SK-N-SH (cell line): Measurements from ENCODE around the gene SF3A2. TPM values are rescaled to one million over a fixed set of nuclear protein-coding genes. Genes with fewer than 3 reads are reported as not detected.

Source experiments
- CTCF ChIA-PET: fragments of 300-600, 350-600 bp; formaldehyde crosslinking; extraction: SDS; loops from one replicate; lab custom pipeline; 2021; lab: Yijun Ruan, JAX
- POLR2A ChIA-PET: fragments of 350-600 bp; sonication (Branson Sonifier 250); formaldehyde crosslinking; extraction: SDS; loops from one replicate; lab custom pipeline; 2020; ENCODE audit warnings: antibody characterized with exemption, inconsistent platforms; lab: Yijun Ruan, JAX
- DNase-seq: peaks from one replicate; pipeline ENCODE4 v3.0.0; 2012
- H2AFZ ChIP-seq: fragments of 200-600 bp; sonication (generic); 2 replicates; pipeline ENCODE4 v1.8.1; 2016; ENCODE audit warnings: antibody characterized with exemption, mild to moderate bottlenecking, low read depth
- H3F3A ChIP-seq: fragments of 200-600 bp; sonication (generic); replicated peaks from 2 replicates; pipeline ENCODE3; 2016; ENCODE audit warnings: antibody characterized with exemption, mild to moderate bottlenecking; ENCODE audit not compliant: insufficient read depth
- H3K27ac ChIP-seq, 2 experiments: fragments of 200-500 bp in 1 of 2; fragments of 200-600 bp in 1 of 2; sonication (Bioruptor generic) in 1 of 2; sonication (generic), shearing (Covaris generic) in 1 of 2; 2 replicates each; pipeline versions ENCODE4 v1.5.1 to v1.6.1; 2014 to 2016; ENCODE audit warnings: low read depth in 2 of 2, inconsistent platforms in 1 of 2, low read length in 1 of 2, mild to moderate bottlenecking in 1 of 2, mixed read lengths in 1 of 2
- H3K27me3 ChIP-seq: fragments of 200-600 bp; sonication (generic), shearing (Covaris generic); 2 replicates; pipeline ENCODE4 v1.6.1; 2016; ENCODE audit warnings: mixed run types; ENCODE audit not compliant: insufficient read depth
- H3K36me3 ChIP-seq, 2 experiments: fragments of 200-500 bp in 1 of 2; fragments of 200-600 bp in 1 of 2; sonication (Bioruptor generic) in 1 of 2; sonication (generic) in 1 of 2; replicated peaks in 1 of 2; 2 replicates each; pipeline versions ENCODE3 to v1.5.1; 2014 to 2016; ENCODE audit warnings: low read length in 1 of 2, mild to moderate bottlenecking in 1 of 2; ENCODE audit not compliant: insufficient read depth in 2 of 2, control insufficient read depth in 1 of 2
- H3K4me1 ChIP-seq, 2 experiments: fragments of 200-500 bp in 1 of 2; fragments of 200-600 bp in 1 of 2; sonication (Bioruptor generic) in 1 of 2; sonication (generic), shearing (Covaris generic) in 1 of 2; 2 replicates each; pipeline versions ENCODE4 v1.5.1 to v1.6.1; 2014 to 2016; ENCODE audit warnings: low read depth in 1 of 2, low read length in 1 of 2, mixed run types in 1 of 2; ENCODE audit not compliant: insufficient read depth in 2 of 2, control insufficient read depth in 1 of 2
- H3K4me2 ChIP-seq: fragments of 200-600 bp; sonication (generic), shearing (Covaris generic); 2 replicates; pipeline ENCODE4 v1.6.1; 2017; ENCODE audit warnings: mixed run types
- H3K4me3 ChIP-seq, 2 experiments: fragments of 200-500 bp in 1 of 2; fragments of 200-600 bp in 1 of 2; sonication (Bioruptor generic) in 1 of 2; sonication (generic), shearing (Covaris generic) in 1 of 2; 2 replicates each; pipeline versions ENCODE4 v1.5.1 to v1.8.1; 2014 to 2016; ENCODE audit warnings: low read depth in 2 of 2, inconsistent platforms in 1 of 2, low read length in 1 of 2, mild to moderate bottlenecking in 1 of 2, mixed read lengths in 1 of 2, moderate library complexity in 1 of 2
- H3K79me2 ChIP-seq: fragments of 200-600 bp; sonication (generic); 2 replicates; pipeline ENCODE4 v1.8.1; 2017; ENCODE audit warnings: mild to moderate bottlenecking; ENCODE audit not compliant: insufficient read depth
- H3K9ac ChIP-seq: fragments of 200-600 bp; sonication (generic); 2 replicates; pipeline ENCODE4 v1.6.1; 2017; ENCODE audit warnings: mixed run types
- H3K9me2 ChIP-seq: fragments of 200-600 bp; sonication (generic); 2 replicates; pipeline ENCODE4 v1.6.1; 2017; ENCODE audit warnings: mixed run types
- H3K9me3 ChIP-seq: fragments of 200-600 bp; sonication (generic); 2 replicates; pipeline ENCODE4 v1.6.1; 2017; ENCODE audit warnings: mixed run types, mild to moderate bottlenecking, moderate library complexity
- H4K20me1 ChIP-seq: fragments of 200-600 bp; sonication (generic); 2 replicates; pipeline ENCODE4 v1.6.1; 2017; ENCODE audit warnings: mild to moderate bottlenecking, mixed run types; ENCODE audit not compliant: insufficient read depth
- EP300 ChIP-seq, 2 experiments: IDR thresholded peaks; 2 replicates each; pipeline versions ENCODE4 v1.4.0 to v1.6.1; 2012; ENCODE audit warnings: borderline replicate concordance in 1 of 2, low read depth in 1 of 2, low read length in 1 of 2
- EZH2phosphoT487 ChIP-seq: fragments of 200-600 bp; sonication (generic); IDR thresholded peaks from 2 replicates; pipeline ENCODE4 v1.6.1; 2017; ENCODE audit warnings: low read depth, mixed run types, mild to moderate bottlenecking, antibody characterized with exemption, moderate library complexity, borderline replicate concordance
- GABPA ChIP-seq: IDR thresholded peaks from 2 replicates; pipeline ENCODE4 v1.4.0; 2012; ENCODE audit warnings: low read depth, mild to moderate bottlenecking
- GATA2 ChIP-seq: sonication (generic); formaldehyde crosslinking; IDR thresholded peaks from 2 replicates; pipeline ENCODE4 v1.5.0; 2020; ENCODE audit warnings: mild to moderate bottlenecking, missing genetic modification reagents
- NFIC ChIP-seq: IDR thresholded peaks from 2 replicates; pipeline ENCODE4 v1.4.0; 2012; ENCODE audit warnings: borderline replicate concordance
- RFX5 ChIP-seq: IDR thresholded peaks from 2 replicates; pipeline ENCODE4 v1.6.1; 2012; ENCODE audit warnings: mild to moderate bottlenecking, improper control_type of control experiment, low read length
- RXRA ChIP-seq: IDR thresholded peaks from 2 replicates; pipeline ENCODE4 v1.4.0; 2012; ENCODE audit warnings: low read depth, mild to moderate bottlenecking, borderline replicate concordance
- SMC3 ChIP-seq: IDR thresholded peaks from 2 replicates; pipeline ENCODE4 v1.6.1; 2012; ENCODE audit warnings: low read depth, low read length, improper control_type of control experiment
- TEAD4 ChIP-seq: IDR thresholded peaks from 2 replicates; pipeline ENCODE4 v1.4.0; 2012; ENCODE audit warnings: mild to moderate bottlenecking, borderline replicate concordance; ENCODE audit not compliant: insufficient read depth
- YY1 ChIP-seq: IDR thresholded peaks from 2 replicates; pipeline ENCODE4 v1.4.0; 2012; ENCODE audit warnings: low read depth, mild to moderate bottlenecking
- WGBS: methylation state at CpG from one replicate; pipeline ENCODE4 v1.1.6; 2017; ENCODE audit warnings: low lambda C conversion rate; 5-methylcytosine and 5-hydroxymethylcytosine counted together
- polyA plus RNA-seq, 3 experiments: library from polyadenylated mRNA; depleted of rRNA; stranded (reverse); fragments of >200 nt; gene quantifications; 2 replicates each; pipeline ENCODE4 v1.2.3, GENCODE V29; 2012
- TF ChIP-seq, protein P1 (sequence below): fragments of 200-600 bp; sonication (generic); IDR thresholded peaks from 2 replicates; pipeline ENCODE4 v1.6.1; 2017; ENCODE audit warnings: antibody characterized with exemption, mild to moderate bottlenecking, moderate library complexity
- TF ChIP-seq, protein P2 (sequence below): fragments of 150-350 bp; IDR thresholded peaks from 2 replicates; pipeline ENCODE4 v1.6.1; 2017; ENCODE audit warnings: antibody characterized with exemption, low read length, low read depth, borderline replicate concordance
- TF ChIP-seq, protein P3 (sequence below): IDR thresholded peaks from 2 replicates; pipeline ENCODE4; 2012
- TF ChIP-seq, protein P4 (sequence below): fragments of 150-350 bp; IDR thresholded peaks from 2 replicates; pipeline ENCODE4 v1.6.1; 2016; ENCODE audit warnings: mild to moderate bottlenecking, low read depth, low read length

The SF3A2 gene
- polyA plus RNA-seq, 1 of the 3 experiments (the other 2 are of a cell fraction) = 55.8 TPM

DNA sequence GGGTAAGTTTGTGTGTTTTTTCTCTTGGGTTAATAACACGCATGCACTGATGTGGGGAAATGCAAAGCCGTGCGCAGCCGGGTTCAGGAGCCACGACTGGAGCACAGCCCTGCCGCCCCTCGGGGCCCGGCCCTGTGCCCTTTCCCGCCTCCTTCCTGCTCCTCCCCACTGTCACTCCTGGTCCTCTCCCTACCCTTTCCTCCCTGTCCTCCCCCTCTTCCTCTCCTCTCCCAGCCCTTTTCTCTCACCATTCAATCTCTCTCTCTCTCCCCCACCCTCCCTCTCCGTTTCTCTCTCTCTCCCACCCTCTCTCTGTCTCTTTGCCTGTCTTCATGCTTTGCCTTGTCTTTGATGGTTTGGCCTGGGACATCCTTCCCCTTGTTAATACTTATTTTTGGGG, 27.6 kb upstream of the SF3A2 start:
- WGBS = 93% methylated on average over 10 of the region's 10 CpGs
- DNase-seq = no peak
- Histone ChIP-seq H3K9me2 (no peaks in the 10 kb centered on the region), H3K9ac (no peak overlapping the region), H3K9me3 (no peaks in the 10 kb centered on the region), H3K27me3 (no peaks in the 10 kb centered on the region), H3K4me2 (no peak overlapping the region), H3K4me3 (no peak overlapping the region), H3K36me3 (peaks cover 8 to 58% of the 10 kb centered on the region in 2 experiments), H2AFZ (no peak overlapping the region), H3K4me1 (no peaks in the 10 kb centered on the region), H3K79me2 (0 out of 2 replicates have a peak, but pooled peaks cover 7% of the 10 kb centered on the region), H3K27ac (no peak overlapping the region), H4K20me1 (no peaks in the 10 kb centered on the region), H3F3A (no peaks in the 10 kb centered on the region)
- POLR2A ChIA-PET = interaction anchor here (0.6 kb wide), 1 partner anchor 175 kb away, joined by 3 read pairs; no protein-coding TSS in a partner anchor
- CTCF ChIA-PET = interaction anchor here (0.6 to 0.7 kb wide), 2 partner anchors 37 to 53 kb away, joined by 3 read pairs; no protein-coding TSS in a partner anchor
- TF ChIP-seq EZH2phosphoT487 (no peak), NFIC (no peak), RFX5 (no peak), YY1 (no peak), EP300 (IDR thresholded peaks at IDR 0.05; ENCODE audit: borderline replicate concordance in 1 of 2, low read depth in 1 of 2, low read length in 1 of 2) (no peak), GATA2 (CRISPR knock-in tag) (no peak), GABPA (no peak), TEAD4 (no peak), RXRA (no peak), SMC3 (no peak)
- TF ChIP-seq, protein P1, sequence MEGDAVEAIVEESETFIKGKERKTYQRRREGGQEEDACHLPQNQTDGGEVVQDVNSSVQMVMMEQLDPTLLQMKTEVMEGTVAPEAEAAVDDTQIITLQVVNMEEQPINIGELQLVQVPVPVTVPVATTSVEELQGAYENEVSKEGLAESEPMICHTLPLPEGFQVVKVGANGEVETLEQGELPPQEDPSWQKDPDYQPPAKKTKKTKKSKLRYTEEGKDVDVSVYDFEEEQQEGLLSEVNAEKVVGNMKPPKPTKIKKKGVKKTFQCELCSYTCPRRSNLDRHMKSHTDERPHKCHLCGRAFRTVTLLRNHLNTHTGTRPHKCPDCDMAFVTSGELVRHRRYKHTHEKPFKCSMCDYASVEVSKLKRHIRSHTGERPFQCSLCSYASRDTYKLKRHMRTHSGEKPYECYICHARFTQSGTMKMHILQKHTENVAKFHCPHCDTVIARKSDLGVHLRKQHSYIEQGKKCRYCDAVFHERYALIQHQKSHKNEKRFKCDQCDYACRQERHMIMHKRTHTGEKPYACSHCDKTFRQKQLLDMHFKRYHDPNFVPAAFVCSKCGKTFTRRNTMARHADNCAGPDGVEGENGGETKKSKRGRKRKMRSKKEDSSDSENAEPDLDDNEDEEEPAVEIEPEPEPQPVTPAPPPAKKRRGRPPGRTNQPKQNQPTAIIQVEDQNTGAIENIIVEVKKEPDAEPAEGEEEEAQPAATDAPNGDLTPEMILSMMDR = no peak
- TF ChIP-seq, protein P2, sequence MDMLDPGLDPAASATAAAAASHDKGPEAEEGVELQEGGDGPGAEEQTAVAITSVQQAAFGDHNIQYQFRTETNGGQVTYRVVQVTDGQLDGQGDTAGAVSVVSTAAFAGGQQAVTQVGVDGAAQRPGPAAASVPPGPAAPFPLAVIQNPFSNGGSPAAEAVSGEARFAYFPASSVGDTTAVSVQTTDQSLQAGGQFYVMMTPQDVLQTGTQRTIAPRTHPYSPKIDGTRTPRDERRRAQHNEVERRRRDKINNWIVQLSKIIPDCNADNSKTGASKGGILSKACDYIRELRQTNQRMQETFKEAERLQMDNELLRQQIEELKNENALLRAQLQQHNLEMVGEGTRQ = no peak
- TF ChIP-seq, protein P3, sequence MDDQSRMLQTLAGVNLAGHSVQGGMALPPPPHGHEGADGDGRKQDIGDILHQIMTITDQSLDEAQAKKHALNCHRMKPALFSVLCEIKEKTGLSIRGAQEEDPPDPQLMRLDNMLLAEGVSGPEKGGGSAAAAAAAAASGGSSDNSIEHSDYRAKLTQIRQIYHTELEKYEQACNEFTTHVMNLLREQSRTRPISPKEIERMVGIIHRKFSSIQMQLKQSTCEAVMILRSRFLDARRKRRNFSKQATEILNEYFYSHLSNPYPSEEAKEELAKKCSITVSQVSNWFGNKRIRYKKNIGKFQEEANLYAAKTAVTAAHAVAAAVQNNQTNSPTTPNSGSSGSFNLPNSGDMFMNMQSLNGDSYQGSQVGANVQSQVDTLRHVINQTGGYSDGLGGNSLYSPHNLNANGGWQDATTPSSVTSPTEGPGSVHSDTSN = no peak
- TF ChIP-seq, protein P4, sequence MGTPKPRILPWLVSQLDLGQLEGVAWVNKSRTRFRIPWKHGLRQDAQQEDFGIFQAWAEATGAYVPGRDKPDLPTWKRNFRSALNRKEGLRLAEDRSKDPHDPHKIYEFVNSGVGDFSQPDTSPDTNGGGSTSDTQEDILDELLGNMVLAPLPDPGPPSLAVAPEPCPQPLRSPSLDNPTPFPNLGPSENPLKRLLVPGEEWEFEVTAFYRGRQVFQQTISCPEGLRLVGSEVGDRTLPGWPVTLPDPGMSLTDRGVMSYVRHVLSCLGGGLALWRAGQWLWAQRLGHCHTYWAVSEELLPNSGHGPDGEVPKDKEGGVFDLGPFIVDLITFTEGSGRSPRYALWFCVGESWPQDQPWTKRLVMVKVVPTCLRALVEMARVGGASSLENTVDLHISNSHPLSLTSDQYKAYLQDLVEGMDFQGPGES = no peak
